Hematopoietic multipotent progenitor cell (in vitro differentiated cells): Measurements from ENCODE around the gene OBP2A. TPM values are rescaled to one million over a fixed set of nuclear protein-coding genes. Genes with fewer than 3 reads are reported as not detected.

Experiments
- DNase-seq, 3 donors: peaks; one replicate each; pipeline ENCODE4 v3.0.0-alpha.2; 2011 to 2015; ENCODE audit warnings: low read depth in 2 of 3, low spot score in 2 of 3
- total RNA-seq: library from RNA; depleted of rRNA; stranded (reverse); fragments of >200 nt; gene quantifications from one replicate; pipeline ENCODE4 v1.2.3, GENCODE V29; 2012

OBP2A gene
- total RNA-seq, 1 donor = not detected

DNA sequence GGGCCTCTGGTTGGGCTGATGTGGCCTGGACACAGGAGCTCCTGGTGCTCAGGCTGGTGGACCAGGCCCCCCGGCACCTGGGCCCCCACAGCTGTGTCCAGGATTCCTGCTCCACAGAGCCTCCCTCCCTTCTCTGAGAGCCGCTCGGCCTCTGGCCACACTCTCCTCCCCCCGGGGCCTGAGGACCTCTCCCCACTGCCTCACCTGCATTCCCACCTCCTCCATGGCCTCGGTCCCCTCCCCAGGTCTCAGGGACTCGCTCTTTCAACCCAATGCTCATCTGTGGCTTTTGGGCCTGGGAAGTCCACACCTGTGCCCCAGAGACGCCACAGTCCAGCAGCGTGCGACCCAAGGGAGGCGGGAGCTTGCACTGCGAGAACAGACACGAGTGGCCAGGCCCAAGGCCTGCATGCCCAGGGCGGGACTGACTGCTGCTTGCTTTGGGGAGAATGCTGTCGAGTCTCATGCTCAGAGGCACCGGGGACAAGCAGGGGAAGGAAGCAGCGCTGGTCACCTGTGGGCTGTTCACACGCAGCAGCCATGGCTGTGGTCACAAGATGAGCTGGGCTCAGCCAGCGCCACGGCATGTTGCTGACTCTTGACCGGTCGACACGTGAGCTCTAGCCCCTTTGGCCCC, 30.2 kb downstream of the OBP2A start:
- no peak for DNase-seq

DNA sequence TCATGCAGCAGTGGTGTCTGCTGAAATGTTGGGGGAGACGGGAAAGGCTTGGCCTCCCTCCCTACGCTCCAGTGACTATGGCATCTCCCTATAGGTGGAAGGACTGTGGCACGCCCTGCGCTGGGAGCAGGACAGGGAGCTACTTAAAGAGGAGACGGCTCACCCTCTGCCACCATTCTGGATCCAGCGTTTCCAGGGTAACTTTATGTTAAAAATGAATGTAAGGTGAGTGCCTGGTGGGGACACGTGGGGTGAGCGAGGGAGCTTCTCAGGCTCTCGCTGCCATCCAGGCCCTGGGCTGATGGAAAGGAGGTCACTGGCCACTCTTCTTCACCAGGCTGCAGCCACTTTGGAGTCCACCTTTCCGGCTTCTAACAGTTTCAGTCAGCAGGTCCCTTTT, 31.3 kb downstream of the OBP2A start:
- DNase-seq = no peak

DNA sequence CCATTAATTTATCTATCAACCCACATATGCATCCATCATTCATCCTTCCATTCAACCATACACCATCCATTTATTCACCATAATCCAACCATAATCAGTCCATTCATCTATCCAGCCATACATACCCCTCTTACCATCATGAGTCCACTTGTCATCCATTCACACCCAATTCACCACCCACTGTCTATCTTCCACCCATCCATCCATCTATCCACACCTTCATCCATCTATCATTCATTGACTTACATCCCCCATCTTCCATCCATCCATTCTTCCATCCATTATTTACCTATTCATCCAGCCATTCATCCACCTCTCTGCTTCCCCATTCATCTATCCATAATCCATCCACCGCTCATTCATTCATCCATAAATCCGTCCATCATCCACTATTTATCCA, 33.4 kb downstream of the OBP2A start:
- no peak for DNase-seq

DNA sequence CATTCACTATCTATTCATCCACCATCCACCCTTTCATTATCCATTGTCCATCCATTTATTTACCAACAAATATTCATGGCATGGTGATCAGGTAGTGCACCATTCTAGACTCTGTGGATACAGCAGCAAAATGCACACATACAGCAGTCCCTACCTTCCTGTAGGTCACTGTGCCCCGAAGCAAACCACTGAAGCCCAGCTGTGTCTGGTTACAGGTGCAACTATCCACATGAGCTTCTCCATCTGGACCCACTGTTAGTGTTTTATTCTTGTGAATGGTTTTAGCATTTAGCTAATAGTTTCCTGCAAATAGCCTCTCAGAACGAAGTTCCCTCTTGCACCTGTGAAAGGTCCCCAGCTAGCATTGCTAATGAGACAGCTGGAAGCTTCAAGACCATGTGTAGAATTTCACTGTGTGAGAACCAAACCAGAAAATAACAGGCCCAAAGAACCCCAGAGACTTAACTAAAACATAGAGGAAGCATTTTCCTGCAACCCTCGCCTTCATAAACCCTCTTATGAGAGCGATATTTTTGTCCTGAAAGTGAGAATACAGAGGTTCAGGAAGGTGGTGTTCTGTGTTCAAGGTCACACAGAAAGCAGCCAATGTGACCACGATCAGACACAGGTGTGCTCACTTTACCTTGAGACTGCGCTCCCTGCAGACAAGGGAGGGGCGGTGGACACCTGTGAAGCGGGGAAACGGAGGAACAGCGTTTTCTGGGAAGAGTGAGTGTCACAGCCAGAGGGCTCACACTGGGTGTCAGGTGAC, 34.1 kb downstream of the OBP2A start:
- DNase-seq = no peak

DNA sequence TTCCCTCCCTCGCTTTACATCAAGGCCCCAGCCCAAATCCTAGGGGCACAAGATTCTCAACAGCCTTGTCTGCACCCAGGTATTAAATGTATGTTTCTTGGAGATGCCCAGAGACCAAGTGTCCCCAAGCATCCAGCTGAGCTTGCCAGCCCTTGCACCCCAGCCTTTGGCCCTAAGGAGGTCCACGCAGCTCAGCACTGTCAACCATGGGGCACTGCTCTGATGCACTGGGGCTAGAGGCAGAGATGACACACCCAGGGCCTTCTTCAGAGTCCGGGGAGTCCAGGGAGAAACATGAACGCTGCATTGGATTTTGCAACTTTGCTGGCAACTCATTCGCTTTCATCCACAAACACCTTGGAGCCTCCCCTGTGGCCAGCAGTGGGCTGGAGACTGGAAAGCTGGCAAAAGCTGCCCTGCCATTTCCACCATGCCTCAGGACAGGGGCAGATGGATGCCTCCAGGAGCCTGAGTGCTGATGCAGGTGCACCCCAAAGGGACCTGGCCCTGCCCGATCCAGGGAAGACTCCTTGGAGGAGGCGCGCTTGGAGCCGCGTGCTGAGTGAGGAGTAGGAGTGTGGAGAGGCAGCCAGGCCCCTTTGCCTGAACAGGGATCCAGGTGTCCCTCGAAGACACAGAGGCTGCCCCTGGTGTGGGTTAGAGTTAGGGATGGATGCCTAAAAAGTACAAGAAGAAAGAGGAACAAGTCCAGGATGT, 34.9 kb downstream of the OBP2A start:
- no peak for DNase-seq

DNA sequence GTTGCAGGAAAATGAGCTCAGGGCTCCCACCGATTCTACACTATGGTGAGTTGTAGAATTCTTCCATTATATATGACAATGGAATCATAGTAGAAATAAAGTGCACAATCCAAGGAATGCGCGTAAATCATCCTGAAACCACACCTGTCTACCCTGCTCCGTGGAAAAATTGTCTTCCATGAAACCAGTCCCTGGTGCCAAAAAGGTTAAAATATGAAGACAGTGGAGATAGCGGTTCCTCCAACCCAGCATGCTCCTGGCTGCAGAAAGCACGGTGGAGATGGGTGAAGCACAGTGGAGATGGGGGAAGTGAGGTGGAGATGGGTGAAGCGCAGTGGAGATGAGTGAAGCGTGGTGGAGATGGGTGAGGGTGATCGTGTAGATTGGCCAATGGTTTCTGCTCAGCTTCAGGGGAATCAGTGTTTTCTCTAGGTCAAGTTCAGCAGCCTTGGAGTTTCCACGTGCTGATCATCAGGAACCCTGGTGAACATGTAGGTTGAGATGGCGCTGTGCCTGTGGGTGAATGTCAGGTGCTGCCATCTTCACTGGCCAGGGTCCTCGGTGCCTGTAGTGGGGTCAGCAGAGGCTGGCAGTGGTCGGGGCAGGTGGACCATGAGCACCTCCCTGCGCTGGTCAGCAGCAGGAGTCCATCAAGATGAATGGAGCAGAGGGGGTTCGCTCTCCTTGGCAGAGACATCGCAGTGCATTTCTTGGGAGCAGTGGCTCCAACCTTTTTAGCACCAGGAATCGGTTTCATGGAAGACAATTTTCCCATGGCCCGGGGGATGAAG, 35.9 kb downstream of the OBP2A start:
- no peak for DNase-seq

DNA sequence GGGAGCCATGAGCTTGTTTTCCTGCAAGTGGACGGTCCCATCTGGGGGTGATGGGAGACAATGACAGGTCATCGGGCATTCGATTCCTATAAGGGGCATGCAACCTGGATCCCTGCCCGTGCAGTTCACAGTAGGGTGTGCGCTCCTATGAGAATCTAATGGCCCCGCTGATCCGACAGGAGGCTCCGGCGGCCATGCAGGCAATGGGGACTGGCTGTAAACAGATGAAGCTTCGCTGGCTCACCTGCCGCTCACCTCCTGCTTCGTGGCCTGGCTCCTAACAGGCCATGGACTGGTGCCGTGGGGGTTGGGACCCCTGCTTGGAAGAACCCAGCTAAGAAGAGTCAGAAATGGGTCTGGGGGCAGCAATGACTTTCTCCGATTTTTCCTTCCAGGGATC, 36.6 kb downstream of the OBP2A start:
- no peak for DNase-seq

DNA sequence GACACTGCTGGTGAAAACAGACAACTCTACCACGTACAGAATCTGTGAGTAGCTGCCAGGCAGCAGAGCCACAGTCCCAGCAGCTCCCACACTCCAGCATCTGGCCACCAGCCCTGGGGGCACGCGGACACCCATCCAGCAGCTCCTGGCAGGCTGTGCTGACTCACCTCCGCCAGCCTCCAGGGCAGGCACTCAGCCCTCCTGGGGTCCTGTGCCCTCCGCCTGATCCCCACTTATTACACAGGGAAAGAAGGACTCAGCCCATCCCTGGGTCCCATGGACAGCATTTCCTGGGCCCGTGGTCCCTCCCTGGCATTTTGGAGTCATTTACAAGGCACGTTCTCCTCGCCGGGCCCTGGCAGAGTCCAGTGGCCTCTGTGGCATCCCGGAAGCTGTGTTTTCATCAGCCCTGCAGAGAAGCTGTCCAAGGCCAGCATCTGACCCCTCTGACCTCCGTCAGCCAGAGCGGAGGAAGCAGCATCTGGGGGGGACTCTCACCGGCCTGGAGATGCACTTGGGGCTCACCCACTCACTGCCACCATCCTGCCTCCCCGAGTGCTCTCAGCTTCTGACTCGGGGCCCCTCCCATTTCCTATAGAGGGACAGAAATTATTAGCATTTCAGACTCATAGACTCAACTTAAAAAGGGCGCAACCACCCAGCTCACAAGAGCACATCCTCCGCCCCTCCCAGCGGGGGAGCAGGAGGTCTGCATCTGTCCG, 37.2 kb downstream of the OBP2A start:
- no peak for DNase-seq

DNA sequence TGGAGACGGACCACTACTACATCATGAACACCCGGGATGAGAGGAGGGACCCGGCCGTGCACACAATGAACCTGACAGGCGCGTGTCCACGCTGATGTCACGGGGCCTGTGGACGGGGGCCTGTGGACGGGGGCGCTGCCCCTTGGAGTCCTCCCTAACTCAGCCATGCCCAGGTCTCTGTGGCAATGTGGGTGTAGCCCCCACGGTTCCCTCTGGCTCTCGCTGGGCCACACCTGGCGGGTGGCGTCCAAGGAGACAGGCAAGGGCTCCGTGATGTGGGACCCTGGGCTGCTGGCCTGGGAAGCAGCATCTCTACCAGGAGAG, 37.7 kb downstream of the OBP2A start:
- no peak for DNase-seq

DNA sequence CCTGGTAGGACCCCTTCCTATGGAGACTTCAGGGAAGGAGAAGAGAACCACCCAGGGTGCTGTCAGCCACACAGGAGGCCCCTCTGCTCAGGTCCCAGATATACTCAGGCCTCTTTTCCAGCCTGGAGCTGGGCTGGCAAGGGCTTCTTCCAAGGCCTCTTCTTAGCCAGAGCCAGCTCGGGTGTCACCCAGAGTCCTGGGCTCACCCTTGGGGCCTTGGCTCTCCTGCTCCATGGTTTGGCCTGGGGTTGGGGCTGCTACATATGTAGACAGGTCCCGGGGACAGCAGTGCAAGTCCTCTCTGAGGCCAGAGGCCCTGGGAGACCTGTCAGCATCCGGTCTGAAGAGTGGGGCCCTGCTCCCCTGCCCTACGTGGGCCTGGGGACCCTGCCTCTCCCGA, 38.4 kb downstream of the OBP2A start:
- no peak for DNase-seq

DNA sequence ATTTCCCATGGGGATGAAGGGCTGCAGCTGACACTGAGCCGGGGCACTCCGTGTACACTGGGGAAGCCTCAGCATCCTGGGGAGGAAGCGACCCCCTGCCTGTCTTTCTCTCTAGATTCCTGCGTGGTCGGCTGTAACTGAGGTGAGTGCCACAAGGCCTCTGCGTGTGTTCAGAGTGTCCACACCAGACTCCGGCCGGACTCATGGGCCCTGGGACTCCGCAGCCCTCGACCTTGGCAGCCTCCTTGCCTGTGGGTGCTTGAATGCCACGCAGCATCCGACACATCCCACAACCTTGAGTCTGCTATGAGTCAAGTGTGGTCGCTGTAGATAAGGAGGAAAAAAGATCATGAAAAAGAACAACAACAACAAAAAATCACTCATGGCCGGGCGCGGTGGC, 39.0 kb downstream of the OBP2A start:
- no peak for DNase-seq

DNA sequence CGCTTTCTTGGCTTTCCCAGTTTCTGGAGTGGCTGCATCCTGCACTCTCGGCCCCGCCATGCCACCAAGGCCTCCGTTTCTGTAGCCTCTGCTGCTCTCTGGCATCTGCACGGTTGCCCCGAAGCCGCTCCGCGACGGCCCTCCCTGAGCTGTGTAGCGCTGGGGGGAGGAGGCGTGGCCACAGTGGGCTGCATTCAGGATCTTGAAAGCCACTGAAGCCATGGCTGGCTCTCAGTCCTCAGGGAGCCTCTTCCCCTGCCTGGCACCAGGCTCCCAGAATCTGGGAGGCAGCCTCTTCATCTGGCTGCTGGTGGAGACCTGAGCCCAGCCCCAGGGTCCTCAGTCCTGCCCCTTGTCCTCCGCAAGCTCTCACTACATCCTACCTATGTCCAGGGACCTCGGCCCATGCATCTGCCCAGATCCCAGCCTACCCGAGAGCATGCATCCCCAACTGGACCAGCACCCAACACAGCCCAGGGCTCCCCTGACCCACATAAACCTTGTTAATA, 40.7 kb downstream of the OBP2A start:
- DNase-seq = no peak

DNA sequence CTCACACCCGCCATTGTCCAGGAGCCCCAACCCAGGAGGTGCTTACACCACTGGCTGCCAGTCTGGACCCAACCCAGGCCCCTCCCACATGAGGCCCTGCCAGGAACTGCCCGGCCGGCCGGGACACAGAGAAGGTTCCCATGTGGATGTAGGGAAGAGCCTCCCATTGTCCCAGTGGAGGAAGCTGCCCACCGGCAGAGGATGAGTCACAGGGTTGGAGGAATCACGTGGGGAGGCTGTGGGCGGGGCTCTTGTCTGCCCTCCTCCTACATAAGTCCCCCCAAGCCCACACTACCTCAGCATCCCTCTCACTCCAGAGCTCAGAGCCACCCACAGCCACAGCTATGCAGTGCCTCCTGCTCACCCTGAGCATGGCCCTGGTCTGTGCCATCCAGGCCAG, 41.7 kb downstream of the OBP2A start:
- no peak for DNase-seq

DNA sequence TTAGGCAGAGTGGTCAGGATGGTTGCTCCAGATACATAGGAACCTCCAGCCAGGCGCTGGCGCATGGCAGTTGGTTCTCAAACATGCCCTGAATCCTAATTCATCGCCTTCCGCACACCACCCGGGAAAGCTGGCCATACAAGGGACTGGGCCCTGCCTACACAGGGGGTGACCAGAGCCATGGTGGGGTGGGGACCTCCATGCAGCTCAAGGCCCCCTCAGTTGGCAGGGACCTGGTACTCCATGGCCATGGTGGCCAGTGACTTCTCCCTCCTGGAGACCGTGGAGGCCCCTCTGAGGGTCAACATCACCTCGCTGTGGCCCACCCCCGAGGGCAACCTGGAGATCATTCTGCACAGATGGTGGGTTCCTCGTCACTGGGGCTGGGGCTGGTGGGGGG, 42.4 kb downstream of the OBP2A start:
- DNase-seq = no peak

DNA sequence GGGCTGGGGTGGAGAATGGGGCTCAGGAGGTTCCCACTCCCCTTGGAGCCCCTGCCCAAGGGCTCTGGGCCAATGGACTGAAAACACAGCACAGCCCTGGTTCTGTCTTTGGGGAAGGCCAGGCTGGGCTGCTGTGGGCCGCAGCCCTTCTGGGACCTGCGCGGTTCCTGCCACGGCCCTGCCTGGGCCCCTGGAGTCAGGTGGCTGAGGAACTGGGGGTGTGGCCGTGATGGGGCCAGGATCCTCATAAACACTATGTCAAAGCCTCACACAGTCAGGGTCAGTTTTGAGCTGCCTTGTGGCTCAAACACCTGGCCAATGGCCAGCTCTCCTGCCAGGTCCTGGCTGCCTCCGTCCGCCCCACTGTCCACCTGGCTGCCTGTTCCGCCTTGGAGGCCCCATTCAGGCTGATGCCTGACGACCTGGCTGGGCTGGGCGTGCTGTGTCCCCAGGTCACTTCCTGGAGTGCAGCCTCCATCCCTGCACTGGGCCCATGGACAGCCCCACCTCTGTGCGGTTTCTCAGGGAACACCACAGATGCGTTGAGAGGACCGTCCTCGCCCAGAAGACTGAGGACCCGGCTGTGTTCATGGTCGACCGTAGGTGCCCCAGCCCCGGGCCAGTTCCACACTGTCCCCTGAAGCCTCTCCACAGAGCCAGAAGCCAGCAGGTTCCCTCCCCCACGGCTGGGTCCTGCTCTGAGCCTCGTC, 43.1 kb downstream of the OBP2A start:
- DNase-seq = no peak

DNA sequence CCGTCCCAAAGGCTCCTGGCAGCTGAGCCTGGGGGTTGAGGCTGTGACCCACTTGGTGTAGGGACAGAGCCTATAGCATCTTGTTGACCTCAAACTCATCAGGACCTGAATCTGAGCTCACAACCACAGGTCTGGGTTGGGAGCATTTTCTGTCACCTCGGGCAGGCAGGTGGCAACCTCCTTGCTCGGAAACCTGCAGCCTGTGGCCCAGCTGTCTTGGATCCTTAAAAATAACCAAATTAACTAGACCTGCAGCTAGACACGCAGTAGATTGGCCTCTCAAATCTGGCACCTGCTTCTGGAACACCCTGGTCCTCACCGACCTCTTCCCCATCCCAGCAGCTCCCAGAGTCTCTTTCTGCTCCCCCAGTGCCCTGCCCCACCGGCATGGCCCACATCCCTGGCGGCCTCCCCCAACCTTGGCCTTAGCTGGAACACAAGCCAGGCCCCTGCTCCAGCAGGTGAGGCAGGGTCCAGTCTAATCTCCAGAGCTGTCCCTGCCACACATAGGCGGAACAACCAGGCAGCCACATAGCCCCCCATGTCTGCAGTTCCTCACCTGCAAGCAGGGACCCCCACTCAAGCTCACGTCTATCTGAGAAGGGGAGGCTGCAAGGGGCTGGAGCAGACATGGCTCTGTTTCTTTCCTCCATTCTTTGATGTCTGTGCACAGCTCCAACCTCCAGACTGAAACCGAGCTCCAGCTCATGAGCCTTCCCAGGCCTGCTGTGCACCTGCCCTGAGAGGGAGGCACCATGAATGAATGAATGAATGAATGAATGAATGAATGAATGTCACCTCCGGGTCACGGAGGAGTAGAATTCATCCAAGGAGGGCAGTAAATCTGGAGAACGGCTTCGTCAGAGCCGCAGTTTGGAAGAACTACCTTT, 43.9 kb downstream of the OBP2A start:
- DNase-seq = no peak

DNA sequence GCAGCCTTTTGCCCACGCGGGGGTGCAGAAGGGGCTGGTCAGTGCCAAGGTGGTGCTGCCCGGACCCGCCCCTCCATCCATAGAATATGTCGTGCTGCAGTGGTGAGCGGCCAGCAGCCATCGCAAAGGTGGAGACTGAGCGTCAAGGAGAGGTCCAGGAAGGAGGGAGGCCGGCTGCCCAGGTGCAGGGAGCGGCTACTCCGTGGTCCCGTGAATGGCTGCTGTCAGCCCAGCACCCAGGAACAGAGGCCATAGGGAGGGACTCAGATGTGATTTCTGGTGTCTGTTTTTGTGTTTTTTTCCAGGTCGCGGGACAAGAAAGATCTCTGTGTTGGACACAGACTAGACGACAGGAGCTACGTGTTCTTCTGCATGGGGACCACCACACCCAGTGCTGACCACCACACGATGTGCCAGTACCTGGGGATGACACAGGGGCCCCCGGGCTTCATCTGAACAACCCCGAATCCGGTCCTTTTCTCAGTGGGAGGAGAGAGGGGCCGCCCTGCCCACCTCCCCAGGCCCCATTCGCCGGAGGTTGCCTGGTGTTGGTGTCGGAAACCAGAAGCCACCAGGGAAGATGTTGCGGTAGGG, 44.7 kb downstream of the OBP2A start:
- no peak for DNase-seq

DNA sequence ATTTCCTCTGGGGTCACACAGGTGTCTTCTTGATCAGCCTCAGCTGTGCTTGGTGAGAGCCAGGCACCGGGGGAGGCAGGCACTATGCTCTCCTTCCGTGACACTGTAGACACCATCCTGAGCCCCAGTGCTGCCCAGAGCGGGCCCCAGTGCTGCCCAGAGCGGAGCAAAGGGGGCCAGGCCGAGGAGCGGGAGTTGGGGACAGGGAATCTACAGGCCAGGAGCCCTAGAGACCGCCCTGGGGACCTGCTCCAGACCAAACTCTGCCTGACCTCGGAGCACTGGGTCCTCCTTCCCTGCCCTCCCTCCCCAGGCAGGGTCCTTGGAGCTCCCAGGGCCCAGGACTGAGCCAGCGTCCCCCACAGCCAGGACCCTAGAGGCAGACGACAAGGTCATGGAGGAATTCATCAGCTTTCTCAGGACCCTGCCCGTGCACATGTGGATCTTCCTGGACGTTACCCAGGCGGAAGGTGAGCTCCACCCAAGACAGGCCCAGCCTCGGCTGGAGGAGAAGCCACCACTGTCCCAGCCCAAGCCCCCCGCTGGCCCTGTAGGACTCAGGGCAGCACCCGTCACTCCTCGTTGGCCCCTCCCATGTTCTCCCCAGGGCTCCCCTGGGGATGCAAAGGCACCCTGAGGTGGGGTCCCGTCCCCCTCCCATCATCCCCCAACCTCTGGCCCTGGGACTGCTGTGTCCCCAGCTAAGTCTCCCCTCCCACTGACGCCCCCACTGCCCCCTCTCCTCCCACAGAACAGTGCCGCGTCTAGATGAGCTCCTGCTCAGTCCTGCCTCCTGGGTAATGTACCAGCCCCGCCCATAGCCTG, 45.8 kb downstream of the OBP2A start:
- no peak for DNase-seq
